HG02885 (cell line): ENCODE results near the gene ARRDC3.

Experiments used
- ATAC-seq: cut with Tn5 transposase; IDR thresholded peaks from one replicate; pipeline ENCODE4 v1.9.1; 2021; ENCODE audit warnings: mild to moderate bottlenecking; ENCODE audit not compliant: unreplicated experiment, poor library complexity

The ARRDC3 gene

DNA sequence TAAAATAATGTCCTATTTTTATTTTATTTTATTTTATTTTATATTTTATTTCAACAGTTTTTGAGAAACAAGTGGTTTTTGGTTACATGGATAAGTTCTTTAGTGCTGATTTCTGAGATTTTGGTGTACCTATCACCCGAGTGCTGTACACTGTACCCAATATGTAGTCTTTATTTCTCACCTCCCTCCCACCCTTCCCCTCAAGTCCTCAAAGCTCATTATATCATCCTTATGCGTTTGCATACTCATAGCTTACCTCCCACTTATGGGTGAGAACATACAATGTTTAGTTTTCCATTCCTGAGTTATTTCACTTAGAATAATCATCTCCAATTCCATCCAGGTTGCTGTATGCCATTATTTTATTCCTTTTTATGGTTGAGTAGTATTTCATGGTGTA is 63.5 kb downstream of the ARRDC3 start:
- no peak for ATAC-seq

DNA sequence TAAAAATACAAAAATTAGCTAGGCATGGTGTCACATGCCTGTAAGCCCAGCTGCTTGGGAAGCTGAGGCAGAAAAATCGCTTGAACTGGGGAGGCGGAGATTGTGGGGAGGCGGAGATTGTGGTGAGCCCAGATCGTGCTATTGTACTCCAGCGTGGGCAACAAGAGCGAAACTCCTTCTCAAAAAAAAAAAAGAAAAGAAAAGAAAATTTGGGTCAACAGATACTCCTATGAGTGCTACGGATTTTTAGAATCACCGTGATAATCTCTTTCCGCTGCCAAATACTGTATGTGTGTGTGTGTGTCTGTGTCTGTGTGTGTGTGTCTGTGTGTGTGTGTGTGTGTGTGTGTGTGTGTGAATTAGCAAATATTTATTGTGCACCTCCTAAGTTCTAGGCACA is 64.4 kb downstream of the ARRDC3 start:
- ATAC-seq = no peak
